Thyroid gland (tissue), 4 donors: ENCODE data around the gene PDGFA. TPM values are rescaled to one million over a fixed set of nuclear protein-coding genes. Genes with fewer than 3 reads are reported as not detected.

ENCODE experiments used
- DNase-seq, 2 donors: peaks; one replicate each; pipeline ENCODE4 v3.0.0-alpha.2; 2019
- H3K27ac ChIP-seq, 3 donors: fragments of 200-600 bp; sonication (generic); 1 replicate in 2 of 3; 2 replicates in 1 of 3; pipeline ENCODE4 v1.5.1; 2016 to 2019; ENCODE audit warnings: mild to moderate bottlenecking in 1 of 3, moderate library complexity in 1 of 3
- H3K27me3 ChIP-seq: fragments of 200-600 bp; sonication (generic); one replicate; pipeline ENCODE4 v1.5.1; 2019
- H3K36me3 ChIP-seq, 2 donors: fragments of 200-600 bp; sonication (generic); one replicate each; pipeline ENCODE4 v1.5.1; 2016 to 2019
- H3K4me1 ChIP-seq, 2 donors: fragments of 200-600 bp; sonication (generic); one replicate each; pipeline ENCODE4 v1.5.1; 2017 to 2019
- H3K4me3 ChIP-seq, 3 donors: fragments of 200-600 bp; sonication (generic); replicated peaks in 1 of 3; 1 replicate in 2 of 3; 2 replicates in 1 of 3; pipeline ENCODE4 v1.5.1; 2016; ENCODE audit warnings: mild to moderate bottlenecking in 1 of 3
- H3K9me3 ChIP-seq: fragments of 200-600 bp; sonication (generic); one replicate; pipeline ENCODE4 v1.5.1; 2017
- POLR2A ChIP-seq, 2 donors: fragments of 450-650 bp; IDR thresholded peaks; one replicate each; pipeline ENCODE4 v1.6.1; 2017; ENCODE audit warnings: antibody characterized with exemption in 2 of 2, mild to moderate bottlenecking in 2 of 2, moderate library complexity in 1 of 2
- WGBS, 2 donors: methylation state at CpG; one replicate each; pipeline ENCODE4 v1.1.5; 2017; 5-methylcytosine and 5-hydroxymethylcytosine counted together
- intact Hi-C: fragments of 100-400 bp; cut with DNase I; formaldehyde crosslinking; loops from one replicate; pipeline ENCODE4 v1.15.1; 2023
- total RNA-seq, 4 donors: library from RNA; depleted of rRNA; stranded (reverse); fragments of >200 nt; gene quantifications; one replicate each; pipeline ENCODE4 v1.2.3, GENCODE V29; 2016
- TF ChIP-seq, protein P1 (sequence below), 6 experiments: fragments of 200-600 bp in 3 of 6; fragments of 450-650 bp in 3 of 6; sonication (generic) in 3 of 6; IDR thresholded peaks; one replicate each; pipeline ENCODE4 v1.5.1; 2016 to 2019; ENCODE audit warnings: antibody characterized with exemption in 6 of 6, mild to moderate bottlenecking in 2 of 6, inconsistent platforms in 1 of 6, moderate library complexity in 1 of 6

The PDGFA gene
- total RNA-seq, 4 donors from 2014 or later, result 6.6 to 20.0 (median 10.8) TPM

DNA sequence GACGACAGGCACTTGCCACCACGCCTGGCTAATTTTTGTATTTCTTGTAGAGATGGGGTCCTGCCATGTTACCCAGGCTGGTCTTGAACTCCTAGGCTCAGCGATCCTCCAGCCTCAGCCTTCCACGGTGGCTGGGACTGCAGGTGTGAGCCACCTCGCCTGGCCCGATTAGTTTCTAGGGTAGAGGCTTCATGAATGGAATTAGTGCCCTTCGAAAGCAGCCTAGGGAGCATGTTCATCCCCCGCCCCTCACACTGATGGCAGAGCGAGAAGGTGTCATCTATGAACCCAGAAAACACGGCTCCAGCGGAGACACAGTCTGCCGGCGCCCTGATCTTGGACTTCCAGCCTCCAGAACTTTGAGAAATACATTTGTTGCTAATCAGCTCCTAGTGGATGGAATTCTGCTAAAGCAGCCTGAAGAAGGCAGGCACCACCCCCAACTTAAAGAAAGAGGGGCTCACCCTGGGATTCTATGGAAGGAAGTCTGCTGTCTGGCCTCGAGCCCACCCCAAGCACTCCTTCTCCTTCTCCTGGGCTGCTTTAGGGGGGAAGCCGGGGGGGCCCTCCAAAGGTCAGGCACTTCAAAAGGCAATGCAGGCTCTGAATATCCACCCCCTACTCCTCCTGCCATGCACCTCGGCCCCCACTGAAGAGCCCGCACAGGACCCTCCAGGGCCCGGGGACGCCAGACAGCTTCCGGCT, 10.1 kb downstream of the PDGFA start:
- peaks cover 9 to 11% of the 10 kb centered on the region in 2 donors for H3K4me1 ChIP-seq
- no peak overlapping the region for H3K27ac ChIP-seq
- no peaks in the 10 kb centered on the region for H3K27me3 ChIP-seq
- intact Hi-C loops, result loop anchor here (10.0 kb wide), 1 partner anchor 115 kb away; no protein-coding TSS in a partner anchor
- H3K4me3 ChIP-seq, result no peak overlapping the region
- no peak for DNase-seq
- no peak for TF ChIP-seq POLR2A (IDR thresholded peaks at IDR 0.05)
- TF ChIP-seq, protein P1, sequence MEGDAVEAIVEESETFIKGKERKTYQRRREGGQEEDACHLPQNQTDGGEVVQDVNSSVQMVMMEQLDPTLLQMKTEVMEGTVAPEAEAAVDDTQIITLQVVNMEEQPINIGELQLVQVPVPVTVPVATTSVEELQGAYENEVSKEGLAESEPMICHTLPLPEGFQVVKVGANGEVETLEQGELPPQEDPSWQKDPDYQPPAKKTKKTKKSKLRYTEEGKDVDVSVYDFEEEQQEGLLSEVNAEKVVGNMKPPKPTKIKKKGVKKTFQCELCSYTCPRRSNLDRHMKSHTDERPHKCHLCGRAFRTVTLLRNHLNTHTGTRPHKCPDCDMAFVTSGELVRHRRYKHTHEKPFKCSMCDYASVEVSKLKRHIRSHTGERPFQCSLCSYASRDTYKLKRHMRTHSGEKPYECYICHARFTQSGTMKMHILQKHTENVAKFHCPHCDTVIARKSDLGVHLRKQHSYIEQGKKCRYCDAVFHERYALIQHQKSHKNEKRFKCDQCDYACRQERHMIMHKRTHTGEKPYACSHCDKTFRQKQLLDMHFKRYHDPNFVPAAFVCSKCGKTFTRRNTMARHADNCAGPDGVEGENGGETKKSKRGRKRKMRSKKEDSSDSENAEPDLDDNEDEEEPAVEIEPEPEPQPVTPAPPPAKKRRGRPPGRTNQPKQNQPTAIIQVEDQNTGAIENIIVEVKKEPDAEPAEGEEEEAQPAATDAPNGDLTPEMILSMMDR (IDR thresholded peaks at IDR 0.05), result no peak
- WGBS, 2 donors, result 85 to 93% methylated on average over 16 to 20 of the region's 20 CpGs
- no peaks in the 10 kb centered on the region for H3K9me3 ChIP-seq
- peaks cover 2 to 3% of the 10 kb centered on the region in 2 donors for H3K36me3 ChIP-seq

DNA sequence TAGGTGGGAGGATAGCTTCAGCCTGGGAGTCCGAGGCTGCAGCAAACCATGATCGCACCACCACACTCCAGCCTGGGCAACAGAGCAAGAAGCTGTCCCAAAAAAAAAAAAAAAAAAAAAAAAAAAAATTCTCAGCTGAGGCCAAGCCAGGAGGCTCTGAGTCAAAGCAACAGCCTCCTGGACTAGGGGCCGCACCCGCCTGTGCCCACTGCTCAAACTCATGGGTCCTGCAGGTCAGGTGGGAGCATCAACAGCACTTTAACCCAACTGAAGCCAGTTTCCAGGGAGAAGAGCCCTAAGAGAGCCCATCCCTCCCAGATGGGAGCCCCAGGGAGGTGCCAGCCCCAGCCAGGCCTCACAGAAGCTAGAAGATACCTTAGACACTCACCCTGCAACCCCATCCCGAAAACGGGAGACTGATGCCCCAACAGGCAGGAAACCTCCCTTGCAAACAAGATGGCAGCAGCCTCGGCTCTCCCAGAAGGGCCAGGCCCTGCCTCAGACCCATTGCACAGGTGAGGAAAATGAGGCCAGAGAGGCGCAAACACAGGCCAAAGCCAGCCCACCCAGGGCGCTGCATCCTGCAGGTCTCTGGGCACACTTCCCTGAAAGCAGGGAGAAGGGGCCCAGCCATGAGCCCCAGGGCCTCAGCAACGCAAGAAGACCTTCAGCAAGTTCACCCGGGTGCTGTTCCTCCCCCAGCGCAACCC, 11.0 kb downstream of the PDGFA start:
- peaks cover 9 to 11% of the 10 kb centered on the region in 2 donors for H3K4me1 ChIP-seq
- no peaks in the 10 kb centered on the region for H3K9me3 ChIP-seq
- TF ChIP-seq POLR2A (IDR thresholded peaks at IDR 0.05), result no peak
- TF ChIP-seq, protein P1 (IDR thresholded peaks at IDR 0.05), result no peak
- peaks cover 2 to 3% of the 10 kb centered on the region in 2 donors for H3K36me3 ChIP-seq
- H3K4me3 ChIP-seq, result no peak overlapping the region
- no peak for DNase-seq
- H3K27ac ChIP-seq, result no peak overlapping the region
- WGBS, 2 donors, result 95 to 98% methylated on average over 7 to 9 of the region's 12 CpGs
- no peaks in the 10 kb centered on the region for H3K27me3 ChIP-seq
- intact Hi-C loops, result loop anchor here (10.0 kb wide), 1 partner anchor 114 kb away; no protein-coding TSS in a partner anchor

DNA sequence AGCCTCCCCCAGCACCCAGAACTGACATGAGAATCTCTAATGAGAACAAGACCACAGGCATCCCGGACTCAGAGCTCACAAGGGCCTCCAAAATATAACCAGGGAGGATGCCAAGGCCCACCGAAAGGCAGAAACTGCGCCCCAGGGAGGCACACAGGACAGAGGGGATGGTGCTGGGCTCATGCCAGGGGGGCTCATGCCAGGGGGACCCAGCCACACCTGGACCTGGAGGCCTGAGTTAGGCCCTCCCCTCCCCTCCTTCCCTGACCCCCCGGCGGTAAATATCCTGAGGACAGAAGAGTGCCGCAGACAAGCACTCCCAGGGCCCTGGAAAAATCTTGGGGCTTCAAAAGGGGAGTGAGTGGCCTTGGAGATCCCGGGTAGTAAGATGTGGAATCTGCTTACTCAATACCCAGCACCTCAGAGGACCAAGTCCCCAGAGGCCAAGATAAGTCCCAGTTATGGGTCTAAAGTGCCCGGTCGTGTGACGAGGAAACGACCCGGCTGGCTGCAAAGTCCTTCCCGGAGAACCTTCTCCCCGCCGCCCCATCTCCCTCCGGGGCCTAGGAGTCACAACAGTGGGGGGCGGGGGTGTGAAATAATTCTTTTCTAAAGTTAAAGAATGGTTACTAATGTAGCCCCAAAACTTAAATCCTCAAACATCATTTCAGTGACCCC, 11.9 kb downstream of the PDGFA start:
- Histone ChIP-seq H3K27ac (no peak overlapping the region), H3K4me3 (no peak overlapping the region), H3K36me3 (peaks cover 2 to 3% of the 10 kb centered on the region in 2 donors), H3K4me1 (peaks cover 3 to 4% of the 10 kb centered on the region in 2 donors), H3K9me3 (no peaks in the 10 kb centered on the region), H3K27me3 (no peaks in the 10 kb centered on the region)
- TF ChIP-seq, protein P1 (IDR thresholded peaks at IDR 0.05), result no peak
- TF ChIP-seq POLR2A (IDR thresholded peaks at IDR 0.05), result no peak
- 91% methylated on average over 12 to 17 of the region's 17 CpGs for WGBS, 2 donors
- DNase-seq, result no peak
- intact Hi-C loops, result loop anchor here (10.0 kb wide), 1 partner anchor 113 kb away; no protein-coding TSS in a partner anchor

DNA sequence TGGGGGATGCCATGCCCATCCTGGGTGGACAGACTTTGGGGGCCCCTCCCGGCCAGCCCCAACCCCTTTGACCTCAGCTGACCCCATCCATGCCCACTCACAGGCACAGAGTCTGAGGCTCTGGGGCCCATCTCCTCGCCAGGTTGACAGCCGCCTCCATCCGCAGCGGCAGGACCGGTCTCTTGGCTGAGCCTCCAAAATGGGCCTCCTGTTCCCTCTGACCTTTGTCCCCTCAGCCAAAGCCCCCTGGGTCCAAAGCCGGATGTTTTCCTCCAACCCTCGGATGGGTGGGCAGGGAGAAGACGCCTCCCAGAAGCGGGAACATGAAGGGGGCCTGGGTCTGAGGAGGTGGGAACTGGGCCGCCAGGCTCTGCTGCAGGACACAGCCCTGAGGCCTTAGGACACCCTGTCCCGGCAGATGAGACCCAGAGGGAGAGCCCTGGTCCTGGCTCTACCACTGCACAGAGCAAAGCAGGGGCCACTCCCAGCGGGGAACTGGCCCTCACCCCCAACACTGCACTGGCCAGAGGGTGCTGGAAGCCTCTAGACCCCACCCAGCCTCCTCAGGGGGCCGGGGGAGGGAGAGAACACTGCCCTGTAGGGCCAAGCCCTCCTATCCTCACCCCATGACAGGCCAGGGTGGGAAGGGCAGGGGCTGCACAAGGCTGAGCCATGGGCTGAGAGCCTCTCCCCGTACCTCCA, 12.6 kb downstream of the PDGFA start:
- 94 to 96% methylated on average over 12 to 14 of the region's 15 CpGs for WGBS, 2 donors
- Histone ChIP-seq H3K27ac (no peak overlapping the region), H3K36me3 (peaks cover 2 to 3% of the 10 kb centered on the region in 2 donors), H3K27me3 (no peaks in the 10 kb centered on the region), H3K4me1 (no peaks in the 10 kb centered on the region), H3K9me3 (no peaks in the 10 kb centered on the region), H3K4me3 (no peak overlapping the region)
- TF ChIP-seq POLR2A (IDR thresholded peaks at IDR 0.05), result no peak
- TF ChIP-seq, protein P1 (IDR thresholded peaks at IDR 0.05), result no peak
- no peak for DNase-seq
- intact Hi-C loops, result loop anchor here (10.0 kb wide), 1 partner anchor 112 kb away; no protein-coding TSS in a partner anchor
